Loucy (cell line): ENCODE data around the gene COL26A1.

ENCODE experiments used
- H2AFZ ChIP-seq: fragments of 200-600 bp; sonication (generic); 2 replicates; pipeline ENCODE4 v1.6.0; 2016; ENCODE audit warnings: antibody characterized with exemption, mild to moderate bottlenecking, low read length, moderate library complexity
- H3F3A ChIP-seq: fragments of 200-600 bp; 2 replicates; pipeline ENCODE4 v1.6.0; 2016; ENCODE audit warnings: antibody characterized with exemption, low read depth, mild to moderate bottlenecking
- H3K27me3 ChIP-seq: fragments of 200-600 bp; sonication (generic); 2 replicates; pipeline ENCODE4 v1.6.1; 2014; ENCODE audit warnings: low read length, mild to moderate bottlenecking; ENCODE audit not compliant: insufficient read depth, poor library complexity, severe bottlenecking
- H3K36me3 ChIP-seq: fragments of 200-600 bp; sonication (generic); 2 replicates; pipeline ENCODE4 v1.6.1; 2016; ENCODE audit warnings: low read length; ENCODE audit not compliant: insufficient read depth
- H3K4me1 ChIP-seq: fragments of 200-600 bp; sonication (generic); 2 replicates; pipeline ENCODE4 v1.5.1; 2014; ENCODE audit warnings: low read length, mild to moderate bottlenecking; ENCODE audit not compliant: insufficient read depth, poor library complexity, severe bottlenecking
- H3K4me2 ChIP-seq: fragments of 200-600 bp; sonication (generic); 2 replicates; pipeline ENCODE4 v1.6.0; 2014; ENCODE audit warnings: antibody characterized with exemption, low read length, low read depth, mild to moderate bottlenecking; ENCODE audit not compliant: poor library complexity, severe bottlenecking
- H3K4me3 ChIP-seq: fragments of 200-600 bp; sonication (generic); 2 replicates; pipeline ENCODE4 v1.5.1; 2014; ENCODE audit warnings: low read length, mild to moderate bottlenecking, mixed read lengths; ENCODE audit not compliant: poor library complexity, severe bottlenecking
- H3K79me2 ChIP-seq: fragments of 200-600 bp; sonication (generic); 2 replicates; pipeline ENCODE4 v1.6.1; 2014; ENCODE audit warnings: low read length; ENCODE audit not compliant: insufficient read depth
- H3K9ac ChIP-seq: fragments of 200-600 bp; sonication (generic); 2 replicates; pipeline ENCODE4 v1.6.0; 2014; ENCODE audit warnings: mild to moderate bottlenecking, low read depth, low read length, moderate library complexity; ENCODE audit not compliant: poor library complexity, severe bottlenecking
- H3K9me2 ChIP-seq: fragments of 200-600 bp; sonication (generic); replicated peaks from 2 replicates; pipeline ENCODE4 v1.6.1; 2016; ENCODE audit warnings: low read depth, low read length, mixed read lengths
- H3K9me3 ChIP-seq: fragments of 200-600 bp; sonication (generic); 2 replicates; pipeline ENCODE4 v1.6.1; 2014; ENCODE audit warnings: mild to moderate bottlenecking, antibody characterized with exemption, low read length, low read depth; ENCODE audit not compliant: insufficient read depth
- H4K20me1 ChIP-seq: fragments of 200-600 bp; sonication (generic); 2 replicates; pipeline ENCODE4 v1.6.0; 2014; ENCODE audit warnings: antibody characterized with exemption, low read length, mild to moderate bottlenecking; ENCODE audit not compliant: insufficient read depth, poor library complexity, severe bottlenecking
- CTCF ChIP-seq: fragments of 200-600 bp; sonication (generic); conservative IDR thresholded peaks from 2 replicates; pipeline ENCODE4 v1.5.1; 2014; ENCODE audit warnings: mild to moderate bottlenecking, antibody characterized with exemption, low read length
- EZH2phosphoT487 ChIP-seq: fragments of 200-600 bp; IDR thresholded peaks from 2 replicates; pipeline ENCODE4 v1.6.1; 2018; ENCODE audit warnings: antibody characterized with exemption, mild to moderate bottlenecking, moderate library complexity, borderline replicate concordance

The COL26A1 gene

GRCh38 chr7:101556453-101556968, 193.8 kb downstream of the COL26A1 start:
- H3K4me3 ChIP-seq: no peak overlapping the region
- no peaks in the 10 kb centered on the region for H3K36me3 ChIP-seq
- no peaks in the 10 kb centered on the region for H3K4me1 ChIP-seq
- H3K9ac ChIP-seq: no peak overlapping the region
- H3K9me2 ChIP-seq: no peaks in the 10 kb centered on the region
- H2AFZ ChIP-seq: no peak overlapping the region
- no peaks in the 10 kb centered on the region for H3K9me3 ChIP-seq
- no peak overlapping the region for H3K4me2 ChIP-seq
- H3F3A ChIP-seq: no peaks in the 10 kb centered on the region
- no peaks in the 10 kb centered on the region for H4K20me1 ChIP-seq
- H3K79me2 ChIP-seq: no peaks in the 10 kb centered on the region
- no peak for TF ChIP-seq EZH2phosphoT487
- TF ChIP-seq CTCF: no peak
- H3K27me3 ChIP-seq: no peaks in the 10 kb centered on the region

- Histone ChIP-seq H3K27me3 (no peaks in the 10 kb centered on the region), H3K4me1 (no peaks in the 10 kb centered on the region), H3K4me3 (no peak overlapping the region), H3K9me2 (no peaks in the 10 kb centered on the region), H3K4me2 (no peak overlapping the region), H3K79me2 (no peaks in the 10 kb centered on the region), H4K20me1 (no peaks in the 10 kb centered on the region), H3K9me3 (no peaks in the 10 kb centered on the region), H3K36me3 (no peaks in the 10 kb centered on the region), H3F3A (no peaks in the 10 kb centered on the region), H2AFZ (no peak overlapping the region), H3K9ac (no peak overlapping the region)
- TF ChIP-seq CTCF (no peak), EZH2phosphoT487 (no peak)
Measured at GRCh38 chr7:101557421-101557820, 194.7 kb downstream of the COL26A1 start.

GRCh38 chr7:101557978-101558741, 195.5 kb downstream of the COL26A1 start:
- no peak overlapping the region for H2AFZ ChIP-seq
- H3K4me1 ChIP-seq: no peaks in the 10 kb centered on the region
- H3K4me3 ChIP-seq: no peak overlapping the region
- H4K20me1 ChIP-seq: no peaks in the 10 kb centered on the region
- no peak overlapping the region for H3K9ac ChIP-seq
- no peaks in the 10 kb centered on the region for H3K79me2 ChIP-seq
- no peaks in the 10 kb centered on the region for H3K36me3 ChIP-seq
- TF ChIP-seq EZH2phosphoT487 (no peak), CTCF (no peak)
- H3K9me2 ChIP-seq: no peaks in the 10 kb centered on the region
- no peaks in the 10 kb centered on the region for H3K9me3 ChIP-seq
- no peak overlapping the region for H3K4me2 ChIP-seq
- no peaks in the 10 kb centered on the region for H3F3A ChIP-seq
- no peaks in the 10 kb centered on the region for H3K27me3 ChIP-seq
